Activated T-helper 17 cell treated with anti-CD3 and anti-CD28 coated beads, Interleukin-2, amount 50 U/mL, for 72 hours (primary cell): ENCODE measurements around the gene TMEM184C. TPM values are rescaled to one million over a fixed set of nuclear protein-coding genes. Genes with fewer than 3 reads are reported as not detected.

Source experiments
- ATAC-seq: fragments of 150-1000 bp; cut with Tn5 transposase; replicated peaks from 2 replicates; pipeline ENCODE4 v1.10.0; 2021; ENCODE audit warnings: mild to moderate bottlenecking, moderate library complexity
- H3K27ac Mint-ChIP-seq: one replicate; pipeline ENCODE4 v1.8.0; 2022; ENCODE audit warnings: mixed read lengths
- H3K27me3 Mint-ChIP-seq: one replicate; pipeline ENCODE4 v1.8.0; 2022; ENCODE audit warnings: mixed read lengths
- H3K36me3 Mint-ChIP-seq: one replicate; pipeline ENCODE4 v1.8.0; 2022; ENCODE audit warnings: low read depth, mild to moderate bottlenecking, mixed read lengths
- H3K4me1 Mint-ChIP-seq: one replicate; pipeline ENCODE4 v1.8.0; 2022; ENCODE audit warnings: mixed read lengths
- H3K4me3 Mint-ChIP-seq: one replicate; pipeline ENCODE4 v1.8.0; 2022; ENCODE audit warnings: mild to moderate bottlenecking, mixed read lengths
- H3K9me3 Mint-ChIP-seq: one replicate; pipeline ENCODE4 v1.8.0; 2022; ENCODE audit warnings: mixed read lengths
- total RNA-seq, 2 donors: library from RNA; stranded (reverse); gene quantifications; one replicate each; pipeline ENCODE4 v1.2.3, GENCODE V29; 2022

The TMEM184C gene
- total RNA-seq, 2 donors from 2014 or later = 14.1 to 18.9 TPM

DNA sequence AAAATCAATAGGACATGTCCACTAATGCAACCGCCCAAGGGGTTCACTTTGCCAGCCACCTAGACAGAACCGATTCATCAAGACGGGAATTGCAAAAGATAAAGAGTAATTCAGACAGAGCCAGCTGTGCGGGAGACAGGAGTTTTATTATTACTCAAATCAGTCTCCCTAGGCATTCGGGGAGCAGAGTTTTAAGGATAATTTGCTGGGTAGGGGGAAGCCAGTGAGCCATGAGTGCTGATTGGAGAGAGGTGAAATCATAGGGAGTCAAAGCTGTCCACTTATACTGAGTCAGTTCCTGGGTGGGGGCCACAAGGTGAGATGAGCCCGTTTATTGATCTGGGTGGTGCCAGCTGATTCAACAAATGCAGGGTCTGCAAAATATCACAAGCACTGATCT, 8.5 kb downstream of the TMEM184C start:
- Mint-ChIP-seq H3K4me3 (no peak overlapping the region), H3K36me3 (peaks cover 96% of the 10 kb centered on the region), H3K9me3 (no peaks in the 10 kb centered on the region), H3K27ac (no peak overlapping the region), H3K4me1 (peaks cover 6% of the 10 kb centered on the region), H3K27me3 (no peaks in the 10 kb centered on the region)
- ATAC-seq = no peak

- Mint-ChIP-seq H3K36me3 (peaks cover 98% of the 10 kb centered on the region), H3K9me3 (no peaks in the 10 kb centered on the region), H3K4me1 (no peaks in the 10 kb centered on the region), H3K27me3 (no peaks in the 10 kb centered on the region), H3K4me3 (no peak overlapping the region), H3K27ac (no peak overlapping the region)
- ATAC-seq = no peak
Measured at GRCh38 chr4:147626903-147627302, 9.7 kb downstream of the TMEM184C start.

- Mint-ChIP-seq H3K27ac (no peak overlapping the region), H3K36me3 (peaks cover 100% of the 10 kb centered on the region), H3K9me3 (no peaks in the 10 kb centered on the region), H3K27me3 (no peaks in the 10 kb centered on the region), H3K4me1 (no peaks in the 10 kb centered on the region), H3K4me3 (no peak overlapping the region)
- no peak for ATAC-seq
Measured at GRCh38 chr4:147628415-147628814, 11.2 kb downstream of the TMEM184C start.

DNA sequence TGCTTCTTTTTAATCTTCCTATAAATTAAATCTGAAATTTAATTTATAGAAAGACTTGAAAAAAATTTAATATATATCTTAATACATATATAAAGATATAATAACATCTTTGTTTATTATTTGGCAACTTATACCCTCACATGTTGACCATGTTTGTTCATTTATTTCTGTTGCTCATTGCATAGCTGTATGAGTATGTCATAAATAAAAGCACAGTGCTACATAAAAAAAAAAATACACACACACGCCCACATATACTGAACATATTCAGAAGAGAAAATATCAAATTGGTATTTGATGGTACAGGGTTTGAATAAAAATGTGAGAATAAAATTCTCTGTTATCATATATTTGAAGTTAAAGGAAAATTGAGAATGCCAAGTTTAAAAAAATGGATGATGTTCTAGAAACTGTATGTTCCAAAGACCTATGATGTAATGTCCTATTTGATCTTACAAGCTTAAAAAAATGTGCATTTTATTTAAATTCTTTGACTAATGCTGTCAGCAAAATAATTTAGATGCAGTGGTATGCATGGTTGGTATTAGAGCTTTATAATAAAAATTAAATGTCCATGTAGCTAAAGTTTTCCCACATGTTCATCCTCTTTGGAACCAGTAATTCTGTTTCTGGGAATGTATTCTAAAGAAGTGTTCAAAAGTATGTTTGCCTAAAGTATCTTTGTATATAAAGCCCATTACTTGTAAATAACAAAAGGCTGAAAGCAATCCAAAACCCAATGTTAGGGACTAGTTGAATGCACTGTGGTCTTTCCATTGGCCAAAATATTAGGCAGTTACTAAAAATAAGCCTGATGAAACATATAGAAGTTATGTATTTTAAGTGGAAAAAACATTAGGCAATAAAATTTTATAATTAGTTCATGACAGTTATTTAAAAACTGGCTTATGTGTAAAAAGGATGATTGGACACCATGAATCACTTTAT, 12.9 kb downstream of the TMEM184C start:
- no peak for ATAC-seq
- Mint-ChIP-seq H3K27me3 (no peaks in the 10 kb centered on the region), H3K9me3 (no peaks in the 10 kb centered on the region), H3K4me3 (no peak overlapping the region), H3K36me3 (peaks cover 100% of the 10 kb centered on the region), H3K27ac (no peak overlapping the region), H3K4me1 (no peaks in the 10 kb centered on the region)

GRCh38 chr4:147633113-147633512, 15.9 kb downstream of the TMEM184C start:
- Mint-ChIP-seq H3K27ac (no peak overlapping the region), H3K36me3 (peaks cover 100% of the 10 kb centered on the region), H3K9me3 (no peaks in the 10 kb centered on the region), H3K4me1 (peaks cover 5% of the 10 kb centered on the region), H3K27me3 (no peaks in the 10 kb centered on the region), H3K4me3 (no peak overlapping the region)
- ATAC-seq = no peak

- ATAC-seq = no peak
- Mint-ChIP-seq H3K27me3 (no peaks in the 10 kb centered on the region), H3K4me3 (no peak overlapping the region), H3K36me3 (peaks cover 100% of the 10 kb centered on the region), H3K9me3 (no peaks in the 10 kb centered on the region), H3K4me1 (peaks cover 5% of the 10 kb centered on the region), H3K27ac (no peak overlapping the region)
Measured at GRCh38 chr4:147633643-147634042, 16.4 kb downstream of the TMEM184C start.

GRCh38 chr4:147635348-147635747, 18.2 kb downstream of the TMEM184C start:
- H3K27me3 Mint-ChIP-seq = no peaks in the 10 kb centered on the region
- no peak overlapping the region for H3K27ac Mint-ChIP-seq
- no peaks in the 10 kb centered on the region for H3K9me3 Mint-ChIP-seq
- H3K4me1 Mint-ChIP-seq = peaks cover 16% of the 10 kb centered on the region
- ATAC-seq = no peak
- H3K4me3 Mint-ChIP-seq = no peak overlapping the region
- H3K36me3 Mint-ChIP-seq = peaks cover 100% of the 10 kb centered on the region

- no peak overlapping the region for H3K27ac Mint-ChIP-seq
- peaks cover 98% of the 10 kb centered on the region for H3K36me3 Mint-ChIP-seq
- peaks cover 16% of the 10 kb centered on the region for H3K4me1 Mint-ChIP-seq
- H3K27me3 Mint-ChIP-seq = no peaks in the 10 kb centered on the region
- no peak overlapping the region for H3K4me3 Mint-ChIP-seq
- H3K9me3 Mint-ChIP-seq = no peaks in the 10 kb centered on the region
- ATAC-seq = no peak
Measured at GRCh38 chr4:147638365-147638764, 21.2 kb downstream of the TMEM184C start.

DNA sequence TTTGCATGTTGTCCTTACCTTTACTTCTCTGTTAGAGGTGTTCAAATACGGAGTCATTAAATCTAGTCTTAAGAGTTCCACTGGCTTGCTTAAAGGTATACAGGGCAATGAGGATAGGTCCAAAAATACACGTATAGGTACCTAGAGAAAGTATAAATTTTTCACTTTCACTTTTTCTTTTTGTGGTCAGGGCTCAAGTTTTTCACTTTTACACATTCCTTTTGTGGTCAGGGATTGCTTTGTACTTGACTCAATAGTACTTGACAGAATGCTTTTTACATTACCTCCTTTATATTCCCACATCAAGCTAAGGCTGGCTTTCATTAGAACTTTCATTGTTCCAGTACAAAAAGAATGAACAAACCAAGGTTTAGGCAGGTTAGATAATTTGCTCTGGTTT, 21.7 kb downstream of the TMEM184C start:
- H3K27me3 Mint-ChIP-seq = no peaks in the 10 kb centered on the region
- peaks cover 92% of the 10 kb centered on the region for H3K36me3 Mint-ChIP-seq
- H3K4me1 Mint-ChIP-seq = peaks cover 16% of the 10 kb centered on the region
- ATAC-seq = peak; percentile 37
- H3K4me3 Mint-ChIP-seq = no peak overlapping the region
- no peak overlapping the region for H3K27ac Mint-ChIP-seq
- H3K9me3 Mint-ChIP-seq = no peaks in the 10 kb centered on the region

DNA sequence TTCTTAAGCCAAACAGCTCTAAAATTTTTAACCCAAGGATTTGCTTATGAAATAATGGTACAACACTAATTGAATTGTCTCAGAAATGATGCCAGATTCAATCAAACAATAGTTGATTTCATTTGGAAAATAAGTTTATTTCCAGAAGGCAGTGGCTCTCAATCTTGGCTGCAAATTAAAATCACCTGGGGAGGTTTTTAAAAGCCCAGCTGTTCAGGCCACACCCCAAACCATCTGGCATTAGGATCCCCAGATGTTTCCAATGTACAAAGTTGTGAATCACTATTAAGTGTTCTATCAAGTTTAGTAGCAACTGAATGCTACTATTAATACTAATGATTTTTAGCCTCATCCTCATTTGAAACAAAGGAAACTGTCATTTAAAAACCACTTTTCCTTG, 22.2 kb downstream of the TMEM184C start:
- peaks cover 88% of the 10 kb centered on the region for H3K36me3 Mint-ChIP-seq
- H3K27me3 Mint-ChIP-seq = no peaks in the 10 kb centered on the region
- no peaks in the 10 kb centered on the region for H3K9me3 Mint-ChIP-seq
- no peak overlapping the region for H3K4me3 Mint-ChIP-seq
- H3K4me1 Mint-ChIP-seq = peaks cover 16% of the 10 kb centered on the region
- ATAC-seq = no peak
- H3K27ac Mint-ChIP-seq = no peak overlapping the region

DNA sequence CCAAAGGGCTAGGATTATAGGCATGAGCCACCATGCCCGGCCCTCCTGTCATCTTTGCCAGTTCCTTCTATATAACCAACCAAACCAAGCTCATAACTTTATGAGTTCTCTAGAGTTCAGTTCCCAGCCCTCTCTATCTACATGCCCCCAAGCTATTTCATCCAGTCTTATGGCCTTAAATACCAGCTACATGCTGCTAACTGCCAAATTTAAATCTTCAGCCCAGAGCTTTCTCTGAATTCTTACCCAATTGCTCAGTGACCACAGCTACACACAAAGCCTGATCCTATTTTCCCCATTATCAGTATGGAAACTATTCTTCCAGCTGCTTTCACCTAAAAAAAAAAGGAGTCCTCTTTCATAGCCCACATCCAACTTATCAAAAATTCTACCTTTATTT, 23.1 kb downstream of the TMEM184C start:
- Mint-ChIP-seq H3K9me3 (no peaks in the 10 kb centered on the region), H3K4me3 (no peak overlapping the region), H3K27me3 (no peaks in the 10 kb centered on the region), H3K4me1 (peaks cover 16% of the 10 kb centered on the region), H3K36me3 (peaks cover 78% of the 10 kb centered on the region), H3K27ac (no peak overlapping the region)
- ATAC-seq = no peak

DNA sequence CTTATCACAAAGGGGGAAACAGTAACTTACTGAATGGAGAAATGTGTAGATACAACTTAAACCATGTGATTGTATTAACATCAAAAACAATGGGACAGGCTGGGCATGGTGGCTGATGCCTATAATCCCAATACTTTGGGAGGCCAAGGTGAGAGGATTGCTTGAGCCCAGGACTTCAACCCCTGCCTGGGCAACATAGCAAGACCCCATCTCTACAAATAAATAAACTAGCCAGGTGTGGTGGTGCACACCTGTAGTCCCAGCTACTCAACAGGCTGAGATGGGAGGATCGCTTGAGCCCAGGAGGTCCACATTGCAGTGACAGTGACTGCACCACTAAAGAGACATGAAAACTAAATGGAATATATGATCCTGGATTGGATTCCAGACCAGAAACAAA, 26.4 kb downstream of the TMEM184C start:
- H3K4me3 Mint-ChIP-seq = no peak overlapping the region
- no peaks in the 10 kb centered on the region for H3K27me3 Mint-ChIP-seq
- H3K4me1 Mint-ChIP-seq = peaks cover 16% of the 10 kb centered on the region
- ATAC-seq = no peak
- peaks cover 65% of the 10 kb centered on the region for H3K36me3 Mint-ChIP-seq
- H3K27ac Mint-ChIP-seq = no peak overlapping the region
- no peaks in the 10 kb centered on the region for H3K9me3 Mint-ChIP-seq

DNA sequence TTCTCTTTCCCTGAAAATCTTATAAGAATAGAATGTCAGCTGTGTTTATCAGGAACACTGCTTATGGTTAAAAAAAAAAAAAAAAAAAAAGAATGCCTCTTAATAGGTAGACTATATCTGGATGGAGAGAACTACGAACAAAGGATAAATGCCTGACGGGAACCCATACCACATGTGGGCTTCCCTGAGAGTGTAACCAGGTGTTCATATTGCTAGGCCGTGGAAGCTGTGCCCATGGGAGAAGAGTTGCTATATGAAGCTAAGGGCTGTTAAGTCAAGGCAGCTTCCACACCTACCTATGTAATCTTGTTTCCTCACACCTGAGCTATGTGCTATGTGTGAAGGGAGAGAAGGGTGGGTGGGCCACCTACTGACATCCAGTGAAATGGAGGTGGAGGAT, 27.3 kb downstream of the TMEM184C start:
- Mint-ChIP-seq H3K4me3 (no peak overlapping the region), H3K27me3 (no peaks in the 10 kb centered on the region)

GRCh38 chr4:147645099-147645498, 27.9 kb downstream of the TMEM184C start:
- H3K36me3 Mint-ChIP-seq = peaks cover 65% of the 10 kb centered on the region
- no peaks in the 10 kb centered on the region for H3K9me3 Mint-ChIP-seq
- H3K27me3 Mint-ChIP-seq = no peaks in the 10 kb centered on the region
- ATAC-seq = no peak
- H3K4me1 Mint-ChIP-seq = peaks cover 10% of the 10 kb centered on the region
- no peak overlapping the region for H3K4me3 Mint-ChIP-seq
- peak overlapping the region; percentile 18 for H3K27ac Mint-ChIP-seq

More for the DNA sequence above, 27.3 kb downstream of the TMEM184C start:
- ATAC-seq = no peak
- Mint-ChIP-seq H3K27ac (no peak overlapping the region), H3K4me1 (peaks cover 9% of the 10 kb centered on the region), H3K9me3 (no peaks in the 10 kb centered on the region), H3K36me3 (peaks cover 65% of the 10 kb centered on the region)

- no peak overlapping the region for H3K27ac Mint-ChIP-seq
- H3K27me3 Mint-ChIP-seq = no peaks in the 10 kb centered on the region
- ATAC-seq = no peak
- H3K4me1 Mint-ChIP-seq = peaks cover 16% of the 10 kb centered on the region
- H3K36me3 Mint-ChIP-seq = peaks cover 70% of the 10 kb centered on the region
- H3K9me3 Mint-ChIP-seq = no peaks in the 10 kb centered on the region
- no peak overlapping the region for H3K4me3 Mint-ChIP-seq
Measured at GRCh38 chr4:147648656-147649055, 31.5 kb downstream of the TMEM184C start.
